Activated CD4-positive, alpha-beta T cell treated with anti-CD3 and anti-CD28 coated beads, Interleukin-2, amount 10 ng/mL, durations not matched to agents 24 days and 14 days (primary cell): ENCODE data around the gene RPL10A. TPM values are rescaled to one million over a fixed set of nuclear protein-coding genes. Genes with fewer than 3 reads are reported as not detected.
"Not testable (repeated sequence)": the region's sequence is repeated elsewhere in the genome, so short reads cannot be mapped to it uniquely, and the experiment has no call there.

ENCODE experiments used
- DNase-seq: peaks from one replicate; pipeline ENCODE4 v3.0.0; 2022
- H3K27ac Mint-ChIP-seq: one replicate; pipeline ENCODE4 v1.8.0; 2022; ENCODE audit warnings: mild to moderate bottlenecking, mixed read lengths
- H3K27me3 Mint-ChIP-seq: one replicate; pipeline ENCODE4 v1.8.0; 2022; ENCODE audit warnings: mixed read lengths
- H3K36me3 Mint-ChIP-seq: one replicate; pipeline ENCODE4 v1.8.0; 2022; ENCODE audit warnings: low read depth, mild to moderate bottlenecking, mixed read lengths
- H3K4me1 Mint-ChIP-seq: one replicate; pipeline ENCODE4 v1.8.0; 2021; ENCODE audit warnings: mixed read lengths
- H3K4me3 Mint-ChIP-seq: one replicate; pipeline ENCODE4 v1.8.0; 2022; ENCODE audit warnings: mild to moderate bottlenecking, moderate library complexity, mixed read lengths
- H3K9me3 Mint-ChIP-seq: one replicate; pipeline ENCODE4 v1.8.0; 2021; ENCODE audit warnings: mixed read lengths
- intact Hi-C: fragments of 100-400 bp; cut with micrococcal nuclease; formaldehyde crosslinking; loops from one replicate; pipeline ENCODE4 v1.15.1; 2023
- total RNA-seq: library from RNA; stranded (reverse); gene quantifications from 2 replicates; pipeline ENCODE4 v1.2.3, GENCODE V29; 2022

RPL10A gene
- 1,702 and 1,710 TPM in 2 replicates for total RNA-seq

- DNase-seq, result peak; percentile 98
- intact Hi-C loops, result loop anchor here (1.0 to 5.0 kb wide), 5 partner anchors 16 to 171 kb away; partner anchors contain the start of genes DEF6, FANCE and PPARD
- Mint-ChIP-seq H3K9me3 (no peaks in the 10 kb centered on the region), H3K36me3 (peaks cover 73% of the 10 kb centered on the region), H3K27me3 (no peaks in the 10 kb centered on the region), H3K4me3 (peak within 1 kb of the TSS; percentile 97), H3K4me1 (peaks cover 39% of the 10 kb centered on the region), H3K27ac (peak within 1 kb of the TSS; percentile 98)
Measured at GRCh38 chr6:35468181-35468979, at the start of gene RPL10A. RPL10A (plus strand) TSS chr6:35468401; CDS start chr6:35468435, 34 bp downstream.

DNA sequence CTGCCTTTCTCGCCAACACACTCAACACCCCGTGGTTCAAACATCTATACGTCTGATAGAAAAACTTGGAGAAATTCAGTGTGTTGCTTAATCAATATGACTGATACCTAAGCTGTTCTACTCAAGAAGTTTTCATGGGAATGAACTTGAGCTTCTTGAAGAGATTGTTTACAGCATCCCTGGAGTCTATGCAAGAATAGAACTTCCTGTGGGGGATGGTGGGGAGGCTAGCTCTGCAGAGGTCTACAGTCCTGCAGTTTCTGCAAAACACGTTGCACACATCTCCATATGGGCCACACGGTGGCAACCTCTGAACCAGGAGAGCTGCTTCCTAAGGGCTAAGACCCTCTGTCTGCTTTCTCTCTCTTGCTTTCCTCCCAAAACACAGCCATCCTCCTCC, 48.8 kb upstream of the RPL10A start:
- peaks cover 19% of the 10 kb centered on the region for H3K36me3 Mint-ChIP-seq
- DNase-seq, result peak; percentile 79
- peak overlapping the region; percentile 90 for H3K27ac Mint-ChIP-seq
- H3K9me3 Mint-ChIP-seq, result no peaks in the 10 kb centered on the region
- H3K4me1 Mint-ChIP-seq, result peaks cover 47% of the 10 kb centered on the region
- H3K4me3 Mint-ChIP-seq, result peak overlapping the region; percentile 55
- intact Hi-C loops, result loop anchor here (5.0 kb wide), 2 partner anchors 48 to 52 kb away; partner anchors contain the start of gene RPL10A
- H3K27me3 Mint-ChIP-seq, result no peaks in the 10 kb centered on the region

DNA sequence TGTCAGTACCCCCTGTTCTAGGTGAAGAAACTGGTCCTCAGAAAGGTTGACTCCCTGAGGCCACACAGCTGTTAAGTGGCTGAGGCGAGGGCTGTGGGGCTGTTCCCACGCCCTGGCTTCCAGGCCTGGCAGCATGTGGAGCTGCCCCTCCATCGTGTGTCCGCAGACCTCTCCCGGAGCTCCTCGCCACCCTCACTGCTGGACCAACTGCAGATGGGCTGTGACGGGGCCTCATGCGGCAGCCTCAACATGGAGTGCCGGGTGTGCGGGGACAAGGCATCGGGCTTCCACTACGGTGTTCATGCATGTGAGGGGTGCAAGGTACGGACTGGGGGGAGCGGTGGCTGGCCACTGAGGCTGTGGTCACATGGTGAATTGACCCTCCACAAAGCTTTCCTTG, 48.2 kb upstream of the RPL10A start:
- Mint-ChIP-seq H3K4me3 (no peak overlapping the region), H3K9me3 (no peaks in the 10 kb centered on the region), H3K4me1 (peaks cover 42% of the 10 kb centered on the region), H3K27me3 (no peaks in the 10 kb centered on the region), H3K36me3 (peaks cover 23% of the 10 kb centered on the region), H3K27ac (peak overlapping the region; percentile 90)
- DNase-seq, result no peak
- intact Hi-C loops, result loop anchor here (5.0 kb wide), 2 partner anchors 47 to 53 kb away; partner anchors contain the start of gene RPL10A

DNA sequence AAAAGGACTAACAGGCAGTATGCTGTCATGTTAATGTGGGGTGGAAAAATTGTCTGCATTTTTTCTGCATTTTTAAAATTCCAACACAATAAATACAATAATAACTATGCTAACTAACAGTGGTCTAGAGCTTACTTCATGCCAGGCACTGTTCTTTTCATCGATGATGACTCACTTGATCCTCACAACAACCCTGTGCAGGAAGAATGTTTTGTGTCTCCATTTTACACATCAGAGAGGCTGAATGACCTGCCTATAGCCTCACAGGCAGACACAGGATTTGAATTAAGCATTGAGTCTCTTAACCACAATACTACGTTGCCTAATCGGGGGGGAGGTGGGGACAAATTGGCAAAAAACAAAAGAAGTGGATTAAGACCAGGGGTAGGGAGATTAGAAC, 42.9 kb upstream of the RPL10A start:
- Mint-ChIP-seq H3K27ac (no peak overlapping the region), H3K27me3 (no peaks in the 10 kb centered on the region), H3K4me1 (peaks cover 9% of the 10 kb centered on the region), H3K4me3 (no peak overlapping the region), H3K9me3 (peaks cover 9% of the 10 kb centered on the region), H3K36me3 (peaks cover 45% of the 10 kb centered on the region)
- intact Hi-C loops, result no loop called here
- DNase-seq, result no peak

DNA sequence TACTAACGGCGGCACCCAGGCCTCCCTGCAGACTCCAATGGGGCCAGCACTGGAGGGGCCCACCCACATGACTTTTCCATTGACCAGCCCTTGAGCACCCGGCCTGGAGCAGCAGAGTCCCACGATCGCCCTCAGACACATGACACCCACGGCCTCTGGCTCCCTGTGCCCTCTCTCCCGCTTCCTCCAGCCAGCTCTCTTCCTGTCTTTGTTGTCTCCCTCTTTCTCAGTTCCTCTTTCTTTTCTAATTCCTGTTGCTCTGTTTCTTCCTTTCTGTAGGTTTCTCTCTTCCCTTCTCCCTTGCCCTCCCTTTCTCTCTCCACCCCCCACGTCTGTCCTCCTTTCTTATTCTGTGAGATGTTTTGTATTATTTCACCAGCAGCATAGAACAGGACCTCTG, 42.1 kb upstream of the RPL10A start:
- H3K4me3 Mint-ChIP-seq, result no peak overlapping the region
- no peaks in the 10 kb centered on the region for H3K27me3 Mint-ChIP-seq
- peak overlapping the region; percentile 68 for H3K27ac Mint-ChIP-seq
- peaks cover 9% of the 10 kb centered on the region for H3K9me3 Mint-ChIP-seq
- peaks cover 43% of the 10 kb centered on the region for H3K36me3 Mint-ChIP-seq
- H3K4me1 Mint-ChIP-seq, result peaks cover 9% of the 10 kb centered on the region
- intact Hi-C loops, result no loop called here
- DNase-seq, result no peak

- no peak for DNase-seq
- intact Hi-C loops, result no loop called here
- Mint-ChIP-seq H3K9me3 (peaks cover 9% of the 10 kb centered on the region), H3K4me3 (no peak overlapping the region), H3K4me1 (peaks cover 7% of the 10 kb centered on the region), H3K36me3 (peaks cover 39% of the 10 kb centered on the region), H3K27ac (no peak overlapping the region), H3K27me3 (no peaks in the 10 kb centered on the region)
Measured at GRCh38 chr6:35427435-35427834, 40.8 kb upstream of the RPL10A start.

DNA sequence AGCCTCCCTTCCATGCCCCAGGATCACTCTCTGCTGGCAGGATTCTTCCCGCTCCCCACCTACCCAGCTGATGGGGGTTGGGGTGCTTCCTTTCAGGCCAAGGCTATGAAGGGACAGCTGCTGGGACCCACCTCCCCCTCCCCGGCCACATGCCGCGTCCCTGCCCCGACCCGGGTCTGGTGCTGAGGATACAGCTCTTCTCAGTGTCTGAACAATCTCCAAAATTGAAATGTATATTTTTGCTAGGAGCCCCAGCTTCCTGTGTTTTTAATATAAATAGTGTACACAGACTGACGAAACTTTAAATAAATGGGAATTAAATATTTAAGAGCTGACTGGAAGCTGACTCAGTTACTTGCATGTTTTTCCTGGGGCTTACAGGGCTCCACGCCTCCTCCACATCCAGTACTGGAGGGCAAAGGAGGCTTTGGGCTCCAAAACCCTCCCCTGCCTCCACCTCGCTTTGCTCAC, 40.3 kb upstream of the RPL10A start:
- H3K27me3 Mint-ChIP-seq, result no peaks in the 10 kb centered on the region
- peaks cover 9% of the 10 kb centered on the region for H3K9me3 Mint-ChIP-seq
- DNase-seq, result no peak
- no peak overlapping the region for H3K4me3 Mint-ChIP-seq
- H3K27ac Mint-ChIP-seq, result no peak overlapping the region
- intact Hi-C loops, result no loop called here
- peaks cover 38% of the 10 kb centered on the region for H3K36me3 Mint-ChIP-seq
- H3K4me1 Mint-ChIP-seq, result peaks cover 7% of the 10 kb centered on the region

GRCh38 chr6:35428421-35429149, 39.6 kb upstream of the RPL10A start:
- no peak for DNase-seq
- Mint-ChIP-seq H3K27me3 (no peaks in the 10 kb centered on the region), H3K4me3 (no peak overlapping the region), H3K4me1 (peaks cover 7% of the 10 kb centered on the region), H3K36me3 (peaks cover 36% of the 10 kb centered on the region), H3K27ac (no peak overlapping the region), H3K9me3 (peaks cover 9% of the 10 kb centered on the region)
- intact Hi-C loops, result no loop called here

- H3K27ac Mint-ChIP-seq, result no peak overlapping the region
- H3K4me3 Mint-ChIP-seq, result no peak overlapping the region
- H3K36me3 Mint-ChIP-seq, result peaks cover 35% of the 10 kb centered on the region
- peaks cover 7% of the 10 kb centered on the region for H3K4me1 Mint-ChIP-seq
- H3K27me3 Mint-ChIP-seq, result no peaks in the 10 kb centered on the region
- H3K9me3 Mint-ChIP-seq, result peaks cover 9% of the 10 kb centered on the region
- DNase-seq, result no peak
- intact Hi-C loops, result no loop called here
Measured at GRCh38 chr6:35429463-35429862, 38.7 kb upstream of the RPL10A start.

DNA sequence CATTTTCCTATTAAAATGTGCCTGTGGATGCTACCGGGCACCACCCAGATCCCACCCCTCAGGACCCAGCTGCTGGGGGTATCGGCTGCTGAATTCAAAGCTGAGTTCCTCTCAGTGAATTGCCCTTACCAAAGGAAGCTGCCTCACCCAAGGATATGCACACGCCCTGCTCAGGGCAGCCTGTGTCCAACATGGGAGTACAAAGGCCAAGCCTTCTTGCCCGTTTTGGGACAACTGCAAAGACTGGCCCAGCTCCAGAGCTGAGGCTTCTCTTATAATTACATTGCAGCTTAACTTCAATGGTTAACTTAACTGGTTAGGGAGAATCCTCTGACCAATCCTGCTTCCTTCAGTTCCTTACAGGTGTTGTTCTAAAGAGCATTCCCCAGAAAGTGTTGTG, 35.9 kb upstream of the RPL10A start:
- Mint-ChIP-seq H3K4me1 (no peaks in the 10 kb centered on the region), H3K27ac (no peak overlapping the region), H3K27me3 (no peaks in the 10 kb centered on the region), H3K36me3 (peaks cover 17% of the 10 kb centered on the region), H3K4me3 (no peak overlapping the region), H3K9me3 (peaks cover 9% of the 10 kb centered on the region)
- DNase-seq, result no peak
- intact Hi-C loops, result no loop called here

GRCh38 chr6:35432702-35433101, 35.5 kb upstream of the RPL10A start:
- H3K4me3 Mint-ChIP-seq, H3K27ac Mint-ChIP-seq, intact Hi-C loops, H3K27me3 Mint-ChIP-seq, H3K4me1 Mint-ChIP-seq, H3K9me3 Mint-ChIP-seq, DNase-seq: not testable (repeated sequence)
- peaks cover 17% of the 10 kb centered on the region for H3K36me3 Mint-ChIP-seq

GRCh38 chr6:35435074-35435837, 32.9 kb upstream of the RPL10A start:
- H3K9me3 Mint-ChIP-seq, result no peaks in the 10 kb centered on the region
- intact Hi-C loops, result no loop called here

DNA sequence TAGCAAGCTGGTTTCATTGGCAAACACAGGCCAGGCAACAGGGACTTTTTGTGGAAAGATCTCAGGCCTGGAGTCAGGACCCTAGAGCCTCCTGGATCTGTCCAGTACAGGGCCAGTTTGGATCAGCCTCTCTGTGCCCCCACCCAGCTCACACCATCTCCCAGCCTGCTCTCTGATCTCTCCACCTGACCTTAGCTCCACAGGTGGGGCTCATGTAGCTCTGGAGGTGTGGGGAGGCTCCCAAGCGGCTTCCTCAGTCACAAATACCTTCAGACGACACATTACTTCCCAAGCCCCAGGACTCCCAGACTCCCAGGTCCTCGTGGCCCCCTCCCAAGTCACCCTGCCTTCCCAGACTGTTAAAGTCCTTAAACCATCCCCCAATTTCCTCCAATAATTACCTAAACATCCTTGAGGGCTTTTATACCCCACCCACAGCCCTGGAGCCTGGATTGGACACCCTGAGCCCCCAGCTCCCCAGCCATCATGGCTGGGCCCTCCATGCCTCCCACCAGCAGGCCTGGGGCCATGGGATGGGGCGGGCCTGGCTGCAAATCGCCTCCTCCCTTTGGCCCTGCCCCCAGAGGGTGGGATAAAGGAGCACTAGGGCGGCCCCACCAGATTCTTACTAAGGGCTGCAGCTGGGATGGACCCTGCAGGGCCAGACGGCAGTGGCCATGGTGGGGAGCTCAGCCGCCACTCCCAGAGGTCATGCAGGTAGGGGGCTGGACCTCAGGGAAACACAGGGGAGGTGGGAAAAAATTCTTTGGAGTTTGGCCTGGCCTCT, 31.9 kb upstream of the RPL10A start:
- H3K27me3 Mint-ChIP-seq, result no peaks in the 10 kb centered on the region
- H3K36me3 Mint-ChIP-seq, result no peaks in the 10 kb centered on the region
- H3K4me1 Mint-ChIP-seq, result no peaks in the 10 kb centered on the region
- H3K27ac Mint-ChIP-seq, result no peak overlapping the region
- intact Hi-C loops, result no loop called here
- no peaks in the 10 kb centered on the region for H3K9me3 Mint-ChIP-seq
- no peak for DNase-seq
- H3K4me3 Mint-ChIP-seq, result no peak overlapping the region

More at GRCh38 chr6:35435074-35435837, 32.9 kb upstream of the RPL10A start:
- H3K27me3 Mint-ChIP-seq, result no peaks in the 10 kb centered on the region
- no peak for DNase-seq
- H3K4me1 Mint-ChIP-seq, result no peaks in the 10 kb centered on the region
- H3K36me3 Mint-ChIP-seq, result no peaks in the 10 kb centered on the region
- H3K27ac Mint-ChIP-seq, result no peak overlapping the region
- H3K4me3 Mint-ChIP-seq, result no peak overlapping the region
